WTC11 (cell line): ENCODE data around the gene GALK2.

Experiments used
- CBFB ChIP-seq: sonication (generic); formaldehyde crosslinking; IDR thresholded peaks from 2 replicates; pipeline ENCODE4 v1.8.1; 2022; ENCODE audit warnings: mild to moderate bottlenecking, low read depth, missing genetic modification reagents
- CTCF ChIP-seq: fragments of 200-600 bp; IDR thresholded peaks from 2 replicates; pipeline ENCODE4 v1.8.0; 2022; ENCODE audit warnings: antibody characterized with exemption
- NR2C2 ChIP-seq: sonication (generic); formaldehyde crosslinking; IDR thresholded peaks from 2 replicates; pipeline ENCODE4 v1.8.0; 2022; ENCODE audit warnings: mild to moderate bottlenecking, missing genetic modification reagents
- TF ChIP-seq, protein P1 (sequence below): sonication (generic); formaldehyde crosslinking; IDR thresholded peaks from 2 replicates; pipeline ENCODE4 v1.8.1; 2023; ENCODE audit warnings: mild to moderate bottlenecking, missing genetic modification reagents, moderate library complexity

GRCh38 chr15:49174902-49175301, 4.9 kb downstream of the GALK2 start:
- TF ChIP-seq CTCF (no peak), CBFB (CRISPR knock-in tag) (no peak), NR2C2 (no peak)
- TF ChIP-seq, protein P1, sequence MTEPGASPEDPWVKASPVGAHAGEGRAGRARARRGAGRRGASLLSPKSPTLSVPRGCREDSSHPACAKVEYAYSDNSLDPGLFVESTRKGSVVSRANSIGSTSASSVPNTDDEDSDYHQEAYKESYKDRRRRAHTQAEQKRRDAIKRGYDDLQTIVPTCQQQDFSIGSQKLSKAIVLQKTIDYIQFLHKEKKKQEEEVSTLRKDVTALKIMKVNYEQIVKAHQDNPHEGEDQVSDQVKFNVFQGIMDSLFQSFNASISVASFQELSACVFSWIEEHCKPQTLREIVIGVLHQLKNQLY (CRISPR knock-in tag) = no peak
